ENCODE results near the gene ARFGAP1.

GRCh38 chr20:63275825-63276224 is 3.2 kb downstream of the ARFGAP1 start:
- TF ChIP-seq, protein P1, sequence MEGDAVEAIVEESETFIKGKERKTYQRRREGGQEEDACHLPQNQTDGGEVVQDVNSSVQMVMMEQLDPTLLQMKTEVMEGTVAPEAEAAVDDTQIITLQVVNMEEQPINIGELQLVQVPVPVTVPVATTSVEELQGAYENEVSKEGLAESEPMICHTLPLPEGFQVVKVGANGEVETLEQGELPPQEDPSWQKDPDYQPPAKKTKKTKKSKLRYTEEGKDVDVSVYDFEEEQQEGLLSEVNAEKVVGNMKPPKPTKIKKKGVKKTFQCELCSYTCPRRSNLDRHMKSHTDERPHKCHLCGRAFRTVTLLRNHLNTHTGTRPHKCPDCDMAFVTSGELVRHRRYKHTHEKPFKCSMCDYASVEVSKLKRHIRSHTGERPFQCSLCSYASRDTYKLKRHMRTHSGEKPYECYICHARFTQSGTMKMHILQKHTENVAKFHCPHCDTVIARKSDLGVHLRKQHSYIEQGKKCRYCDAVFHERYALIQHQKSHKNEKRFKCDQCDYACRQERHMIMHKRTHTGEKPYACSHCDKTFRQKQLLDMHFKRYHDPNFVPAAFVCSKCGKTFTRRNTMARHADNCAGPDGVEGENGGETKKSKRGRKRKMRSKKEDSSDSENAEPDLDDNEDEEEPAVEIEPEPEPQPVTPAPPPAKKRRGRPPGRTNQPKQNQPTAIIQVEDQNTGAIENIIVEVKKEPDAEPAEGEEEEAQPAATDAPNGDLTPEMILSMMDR (IDR thresholded peaks at IDR 0.05; ENCODE audit: low read depth, low read length, poor library complexity, severe bottlenecking) = no peak
- no peak for TF ChIP-seq EZH2phosphoT487 (IDR thresholded peaks at IDR 0.05; ENCODE audit: borderline replicate concordance, low read length)

All from DOHH2 (cell line).